Nephron progenitor cell (in vitro differentiated cells): ENCODE measurements around the gene SETD1B.

Experiments used
- DNase-seq: peaks from one replicate; pipeline ENCODE4 v3.0.0; 2021
- H3K27ac Mint-ChIP-seq: 2 replicates; pipeline ENCODE4 v1.8.0; 2021; ENCODE audit warnings: mild to moderate bottlenecking, moderate library complexity, mixed read lengths
- H3K27me3 Mint-ChIP-seq: 2 replicates; pipeline ENCODE4 v1.8.0; 2021; ENCODE audit warnings: mild to moderate bottlenecking, low read depth, mixed read lengths; ENCODE audit not compliant: poor library complexity
- H3K36me3 Mint-ChIP-seq: 2 replicates; pipeline ENCODE4 v1.8.0; 2021; ENCODE audit warnings: low read depth, mixed read lengths
- H3K4me1 Mint-ChIP-seq: 2 replicates; pipeline ENCODE4 v1.8.0; 2021; ENCODE audit warnings: mixed read lengths
- H3K4me3 Mint-ChIP-seq: 2 replicates; pipeline ENCODE4 v1.8.0; 2021; ENCODE audit warnings: mild to moderate bottlenecking, moderate library complexity, mixed read lengths
- H3K9me3 Mint-ChIP-seq: 2 replicates; pipeline ENCODE4 v1.8.0; 2021; ENCODE audit warnings: mild to moderate bottlenecking, moderate library complexity, mixed read lengths
- CTCF ChIP-seq: fragments of 200-600 bp; sonication (generic); IDR thresholded peaks from 2 replicates; pipeline ENCODE4 v1.5.0; 2021; ENCODE audit warnings: antibody characterized with exemption

Gene SETD1B

GRCh38 chr12:121776190-121777098 is 27.4 kb upstream of the SETD1B start:
- Mint-ChIP-seq H3K27ac (no peak overlapping the region), H3K9me3 (no peaks in the 10 kb centered on the region), H3K4me1 (peaks cover 17% of the 10 kb centered on the region), H3K27me3 (no peaks in the 10 kb centered on the region), H3K36me3 (no peaks in the 10 kb centered on the region), H3K4me3 (no peak overlapping the region)
- DNase-seq, result peak; percentile 86
- TF ChIP-seq CTCF, result peak; percentile 78

- Mint-ChIP-seq H3K27me3 (no peaks in the 10 kb centered on the region), H3K27ac (no peak overlapping the region), H3K9me3 (no peaks in the 10 kb centered on the region), H3K4me1 (peaks cover 25% of the 10 kb centered on the region), H3K4me3 (no peak overlapping the region), H3K36me3 (peaks cover 2% of the 10 kb centered on the region)
- no peak for TF ChIP-seq CTCF
- no peak for DNase-seq
Observed at GRCh38 chr12:121778567-121779421, 25.0 kb upstream of the SETD1B start.

GRCh38 chr12:121779422-121779895 is 24.4 kb upstream of the SETD1B start:
- DNase-seq, result no peak
- H3K27me3 Mint-ChIP-seq, result no peaks in the 10 kb centered on the region
- no peak overlapping the region for H3K4me3 Mint-ChIP-seq
- no peak overlapping the region for H3K27ac Mint-ChIP-seq
- peaks cover 29% of the 10 kb centered on the region for H3K4me1 Mint-ChIP-seq
- H3K36me3 Mint-ChIP-seq, result peaks cover 5% of the 10 kb centered on the region
- no peaks in the 10 kb centered on the region for H3K9me3 Mint-ChIP-seq
- TF ChIP-seq CTCF, result no peak

GRCh38 chr12:121780429-121780828 is 23.4 kb upstream of the SETD1B start:
- H3K27me3 Mint-ChIP-seq, result no peaks in the 10 kb centered on the region
- DNase-seq, result no peak
- no peak overlapping the region for H3K4me3 Mint-ChIP-seq
- TF ChIP-seq CTCF, result no peak
- peaks cover 25% of the 10 kb centered on the region for H3K4me1 Mint-ChIP-seq
- H3K9me3 Mint-ChIP-seq, result no peaks in the 10 kb centered on the region
- H3K36me3 Mint-ChIP-seq, result peaks cover 5% of the 10 kb centered on the region
- peak overlapping the region; percentile 25 for H3K27ac Mint-ChIP-seq

GRCh38 chr12:121781484-121781997 is 22.3 kb upstream of the SETD1B start:
- TF ChIP-seq CTCF, result no peak
- no peak for DNase-seq
- H3K4me1 Mint-ChIP-seq, result peaks cover 25% of the 10 kb centered on the region
- peaks cover 5% of the 10 kb centered on the region for H3K36me3 Mint-ChIP-seq
- H3K9me3 Mint-ChIP-seq, result no peaks in the 10 kb centered on the region
- peak overlapping the region; percentile 39 for H3K4me3 Mint-ChIP-seq
- no peaks in the 10 kb centered on the region for H3K27me3 Mint-ChIP-seq
- peak overlapping the region; percentile 41 for H3K27ac Mint-ChIP-seq
